ENCODE results near the gene NAA16.

DNA sequence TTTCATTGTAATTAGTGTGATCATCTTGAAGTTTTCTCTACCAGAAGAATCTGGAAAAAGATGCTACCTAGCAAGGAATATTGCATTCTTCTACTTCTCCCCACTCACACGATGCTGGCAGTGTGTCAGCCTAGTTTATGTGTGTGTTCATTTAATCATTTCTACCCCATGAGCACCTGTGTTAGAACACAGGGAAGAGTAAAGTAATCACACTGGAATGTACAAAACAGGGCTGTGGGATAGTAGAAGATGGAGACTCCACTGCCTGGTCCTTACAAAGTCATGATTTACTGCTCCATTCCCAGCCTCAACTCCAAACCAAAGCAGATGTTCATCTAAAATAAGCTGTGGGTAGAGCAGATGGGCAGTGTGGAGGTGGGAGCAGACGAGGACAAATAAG is 98.5 kb downstream of the NAA16 start:
- TF ChIP-seq POLR2A (IDR thresholded peaks at IDR 0.05; ENCODE audit: low read length) (no peak), GATA1 (IDR thresholded peaks at IDR 0.05; ENCODE audit: low read depth, low read length) (no peak)
